A549 (cell line): ENCODE measurements around the gene RAI14. TPM values are rescaled to one million over a fixed set of nuclear protein-coding genes. Genes with fewer than 3 reads are reported as not detected.

Source experiments
- ATAC-seq, 2 experiments: fragments of 200-7000 bp in 1 of 2; fragments of >200 bp in 1 of 2; cut with Nextera tagmentation in 1 of 2; cut with Tn5 transposase in 1 of 2; 3 replicates each; pipeline versions ENCODE4 v1.8.0 to v1.9.1; 2018 to 2020; ENCODE audit warnings: mild to moderate bottlenecking in 1 of 2, moderate library complexity in 1 of 2
- CTCF ChIA-PET: fragments of 300-600 bp; sonication (Branson Sonifier 250); formaldehyde crosslinking; extraction: SDS; loops from one replicate; lab custom pipeline; 2021; ENCODE audit warnings: antibody characterized with exemption, inconsistent platforms; lab: Yijun Ruan, JAX
- POLR2A ChIA-PET: fragments of 350-600 bp; formaldehyde crosslinking; extraction: SDS; loops from one replicate; lab custom pipeline; 2021; ENCODE audit warnings: antibody characterized with exemption, inconsistent platforms; lab: Yijun Ruan, JAX
- DNase-seq, 2 experiments: peaks; one replicate each; pipeline versions ENCODE4 v3.0.0 to v3.0.0-alpha.2; 2011 to 2016; ENCODE audit warnings: low read depth in 1 of 2, low spot score in 1 of 2
- FAIRE-seq: peaks from 2 replicates; lab custom pipeline; 2011; peaks lifted over from hg19 to GRCh38; lab: Jason Lieb, UNC
- H3K27ac ChIP-seq, 2 experiments: fragments of >200 bp; sonication (Bioruptor Twin); formaldehyde crosslinking; 3 replicates each; pipeline ENCODE4 v1.5.1; 2016 to 2017
- H3K4me1 ChIP-seq: fragments of >200 bp; sonication (Bioruptor Twin); formaldehyde crosslinking; 3 replicates; pipeline ENCODE4 v1.6.1; 2016
- H3K4me2 ChIP-seq: fragments of >200 bp; sonication (Bioruptor Twin); formaldehyde crosslinking; 3 replicates; pipeline ENCODE4 v1.6.1; 2016
- H3K4me3 ChIP-seq: fragments of >200 bp; sonication (Bioruptor Twin); formaldehyde crosslinking; 3 replicates; pipeline ENCODE4 v1.5.1; 2016
- H3K9me3 ChIP-seq: fragments of >200 bp; sonication (Bioruptor Twin); formaldehyde crosslinking; 3 replicates; pipeline ENCODE4 v1.6.1; 2016
- CBX2 ChIP-seq: fragments of 200-600 bp; sonication (generic); IDR thresholded peaks from 2 replicates; pipeline ENCODE4 v1.6.1; 2016; ENCODE audit warnings: low read depth, mild to moderate bottlenecking, borderline replicate concordance
- CEBPB ChIP-seq, 2 experiments: fragments of >200 bp in 1 of 2; sonication (Bioruptor Twin) in 1 of 2; formaldehyde crosslinking in 1 of 2; IDR thresholded peaks; 2 replicates each; pipeline ENCODE4 v1.6.1; 2012 to 2016
- EHMT2 ChIP-seq: fragments of 200-600 bp; sonication (generic); IDR thresholded peaks from 2 replicates; pipeline ENCODE4 v1.6.1; 2016; ENCODE audit warnings: antibody characterized with exemption, low read depth, mild to moderate bottlenecking, moderate library complexity
- ESRRA ChIP-seq: fragments of 150-350 bp; IDR thresholded peaks from 2 replicates; pipeline ENCODE4 v1.6.1; 2014; ENCODE audit warnings: mild to moderate bottlenecking, low read length, borderline replicate concordance
- FOSB ChIP-seq: fragments of 250-450 bp; sonication (Bioruptor Pico); IDR thresholded peaks from 2 replicates; pipeline ENCODE4 v1.5.0; 2020; ENCODE audit warnings: mild to moderate bottlenecking, moderate library complexity
- FOXS1 ChIP-seq: fragments of 250-450 bp; sonication (Bioruptor Pico); IDR thresholded peaks from 2 replicates; pipeline ENCODE4 v1.5.0; 2020; ENCODE audit warnings: mild to moderate bottlenecking, moderate library complexity
- HEYL ChIP-seq: fragments of 250-450 bp; sonication (Bioruptor Pico); IDR thresholded peaks from 2 replicates; pipeline ENCODE4 v1.8.0; 2021; ENCODE audit warnings: mild to moderate bottlenecking, moderate library complexity
- HOXA7 ChIP-seq: fragments of 250-450 bp; sonication (Bioruptor Pico); IDR thresholded peaks from 2 replicates; pipeline ENCODE4 v1.5.0; 2020; ENCODE audit warnings: mild to moderate bottlenecking, moderate library complexity
- HOXB5 ChIP-seq: fragments of 250-450 bp; sonication (Bioruptor Pico); IDR thresholded peaks from 2 replicates; pipeline ENCODE4 v1.5.0; 2020; ENCODE audit warnings: mild to moderate bottlenecking, moderate library complexity
- JUNB ChIP-seq: fragments of >200 bp; sonication (Bioruptor Twin); formaldehyde crosslinking; IDR thresholded peaks from 2 replicates; pipeline ENCODE4 v1.6.1; 2016
- KDM1A ChIP-seq: fragments of 200-600 bp; sonication (generic); IDR thresholded peaks from 2 replicates; pipeline ENCODE4 v1.6.1; 2016; ENCODE audit warnings: low read depth, mild to moderate bottlenecking
- KDM5A ChIP-seq: fragments of 200-600 bp; sonication (generic); IDR thresholded peaks from 2 replicates; pipeline ENCODE4 v1.6.1; 2016; ENCODE audit warnings: antibody characterized with exemption, mild to moderate bottlenecking
- MAZ ChIP-seq: fragments of 150-350 bp; IDR thresholded peaks from 2 replicates; pipeline ENCODE4 v1.6.1; 2014; ENCODE audit warnings: antibody characterized with exemption, low read depth, low read length, borderline replicate concordance
- PHF8 ChIP-seq: fragments of 200-600 bp; sonication (generic); IDR thresholded peaks from 2 replicates; pipeline ENCODE4 v1.6.1; 2016; ENCODE audit warnings: low read depth, mild to moderate bottlenecking, antibody characterized with exemption, moderate library complexity, borderline replicate concordance
- RAD21 ChIP-seq, 2 experiments: fragments of >200 bp in 1 of 2; sonication (Bioruptor Twin) in 1 of 2; formaldehyde crosslinking in 1 of 2; IDR thresholded peaks in 1 of 2; conservative IDR thresholded peaks in 1 of 2; 2 replicates in 1 of 2; 3 replicates in 1 of 2; pipeline ENCODE4 v1.6.1; 2012 to 2018; ENCODE audit warnings: inconsistent platforms in 1 of 2
- RARB ChIP-seq: fragments of 250-450 bp; sonication (Bioruptor Pico); IDR thresholded peaks from 2 replicates; pipeline ENCODE4 v1.8.0; 2021; ENCODE audit warnings: mild to moderate bottlenecking, moderate library complexity
- RCOR1 ChIP-seq: fragments of 150-350 bp; IDR thresholded peaks from 2 replicates; pipeline ENCODE4 v1.6.1; 2014; ENCODE audit warnings: antibody characterized with exemption, low read length, low read depth
- RNF2 ChIP-seq: fragments of 200-600 bp; sonication (generic); IDR thresholded peaks from 2 replicates; pipeline ENCODE4 v1.6.1; 2016; ENCODE audit warnings: low read depth, mild to moderate bottlenecking, antibody characterized with exemption, moderate library complexity, borderline replicate concordance
- TFCP2L1 ChIP-seq: fragments of 250-450 bp; sonication (Bioruptor Pico); IDR thresholded peaks from 2 replicates; pipeline ENCODE4 v1.5.0; 2021; ENCODE audit warnings: mild to moderate bottlenecking
- ZNF302 ChIP-seq: fragments of 250-450 bp; sonication (Bioruptor Pico); IDR thresholded peaks from 2 replicates; pipeline ENCODE4 v1.9.0; 2021; ENCODE audit warnings: inconsistent platforms, mild to moderate bottlenecking, moderate library complexity
- ZSCAN20 ChIP-seq: fragments of 250-450 bp; sonication (Bioruptor Pico); IDR thresholded peaks from 2 replicates; pipeline ENCODE4 v1.8.0; 2022; ENCODE audit warnings: mild to moderate bottlenecking, moderate library complexity
- WGBS: methylation state at CpG from one replicate; pipeline ENCODE4 v1.1.6; 2017; ENCODE audit errors: missing lambda C conversion rate; 5-methylcytosine and 5-hydroxymethylcytosine counted together
- polyA plus RNA-seq, 4 experiments: library from polyadenylated mRNA; depleted of rRNA in 3 of 4; stranded (reverse); fragments of >200 nt; fragmentation: RNase III in 1 of 4; extraction: RNeasy Plus Mini Kit Qiagen cat#74134 plus additional on column Dnase treatment in 1 of 4; gene quantifications; 2 replicates in 3 of 4; 3 replicates in 1 of 4; pipeline ENCODE4 v1.2.3, GENCODE V29; 2011 to 2017
- TF ChIP-seq, protein P1 (sequence below): fragments of >200 bp; sonication (Bioruptor Twin); formaldehyde crosslinking; IDR thresholded peaks from 3 replicates; pipeline ENCODE4 v1.6.1; 2016
- TF ChIP-seq, protein P2 (sequence below): fragments of 250-450 bp; sonication (Bioruptor Pico); IDR thresholded peaks from 2 replicates; pipeline ENCODE4 v1.5.0; 2021; ENCODE audit warnings: mild to moderate bottlenecking, moderate library complexity, borderline replicate concordance
- TF ChIP-seq, protein P3 (sequence below): fragments of 450-650 bp; IDR thresholded peaks from 2 replicates; pipeline ENCODE4 v1.6.1; 2014; ENCODE audit warnings: antibody characterized with exemption
- TF ChIP-seq, protein P4 (sequence below): fragments of >200 bp; sonication (Bioruptor Twin); formaldehyde crosslinking; IDR thresholded peaks from 3 replicates; pipeline ENCODE4 v1.5.1; 2016
- TF ChIP-seq, protein P5 (sequence below): fragments of 200-600 bp; sonication (generic); IDR thresholded peaks from 2 replicates; pipeline ENCODE4 v1.6.1; 2016; ENCODE audit warnings: antibody characterized with exemption, mild to moderate bottlenecking, moderate library complexity
- TF ChIP-seq, protein P6 (sequence below): IDR thresholded peaks from 2 replicates; pipeline ENCODE4 v1.6.1; 2012

Gene RAI14
- polyA plus RNA-seq, 2 of the 4 experiments (the other 2 are of a cell fraction) = 71.9 to 97.7 TPM

DNA sequence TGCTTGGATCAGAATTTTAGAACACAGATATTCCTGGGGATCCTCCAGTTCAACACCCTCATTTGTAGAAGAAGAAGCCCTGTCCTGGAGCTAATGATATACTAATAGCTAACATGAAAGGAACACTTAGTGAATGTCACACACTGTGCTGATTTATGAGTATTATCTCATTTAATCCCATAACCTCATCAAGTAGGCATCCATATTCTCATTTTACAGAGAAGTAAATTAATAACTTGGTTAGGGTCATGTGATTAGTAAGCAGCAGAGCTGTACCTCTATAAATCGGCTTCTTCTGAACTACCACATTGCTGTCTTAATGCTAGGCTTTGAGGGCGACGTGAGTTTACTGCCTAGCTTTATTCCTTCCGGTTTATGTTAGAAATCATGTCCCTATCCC is 188.9 kb downstream of the RAI14 start:
- TF ChIP-seq KDM5A (no peak), JUNB (no peak), HOXB5 (no peak), ZSCAN20 (no peak), EHMT2 (no peak), HEYL (CRISPR knock-in tag) (no peak), FOXS1 (no peak), PHF8 (no peak), ZNF302 (CRISPR knock-in tag) (no peak), RCOR1 (no peak), RARB (no peak), HOXA7 (CRISPR knock-in tag) (no peak)
- TF ChIP-seq, protein P1, sequence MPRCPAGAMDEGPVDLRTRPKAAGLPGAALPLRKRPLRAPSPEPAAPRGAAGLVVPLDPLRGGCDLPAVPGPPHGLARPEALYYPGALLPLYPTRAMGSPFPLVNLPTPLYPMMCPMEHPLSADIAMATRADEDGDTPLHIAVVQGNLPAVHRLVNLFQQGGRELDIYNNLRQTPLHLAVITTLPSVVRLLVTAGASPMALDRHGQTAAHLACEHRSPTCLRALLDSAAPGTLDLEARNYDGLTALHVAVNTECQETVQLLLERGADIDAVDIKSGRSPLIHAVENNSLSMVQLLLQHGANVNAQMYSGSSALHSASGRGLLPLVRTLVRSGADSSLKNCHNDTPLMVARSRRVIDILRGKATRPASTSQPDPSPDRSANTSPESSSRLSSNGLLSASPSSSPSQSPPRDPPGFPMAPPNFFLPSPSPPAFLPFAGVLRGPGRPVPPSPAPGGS = no peak
- TF ChIP-seq, protein P2, sequence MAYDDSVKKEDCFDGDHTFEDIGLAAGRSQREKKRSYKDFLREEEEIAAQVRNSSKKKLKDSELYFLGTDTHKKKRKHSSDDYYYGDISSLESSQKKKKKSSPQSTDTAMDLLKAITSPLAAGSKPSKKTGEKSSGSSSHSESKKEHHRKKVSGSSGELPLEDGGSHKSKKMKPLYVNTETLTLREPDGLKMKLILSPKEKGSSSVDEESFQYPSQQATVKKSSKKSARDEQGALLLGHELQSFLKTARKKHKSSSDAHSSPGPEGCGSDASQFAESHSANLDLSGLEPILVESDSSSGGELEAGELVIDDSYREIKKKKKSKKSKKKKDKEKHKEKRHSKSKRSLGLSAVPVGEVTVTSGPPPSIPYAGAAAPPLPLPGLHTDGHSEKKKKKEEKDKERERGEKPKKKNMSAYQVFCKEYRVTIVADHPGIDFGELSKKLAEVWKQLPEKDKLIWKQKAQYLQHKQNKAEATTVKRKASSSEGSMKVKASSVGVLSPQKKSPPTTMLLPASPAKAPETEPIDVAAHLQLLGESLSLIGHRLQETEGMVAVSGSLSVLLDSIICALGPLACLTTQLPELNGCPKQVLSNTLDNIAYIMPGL (CRISPR knock-in tag) = no peak
- ATAC-seq (no peak), FAIRE-seq (no peak), DNase-seq (no peak)
- Histone ChIP-seq H3K4me2 (no peak overlapping the region), H3K4me1 (no peaks in the 10 kb centered on the region), H3K4me3 (no peak overlapping the region), H3K9me3 (no peaks in the 10 kb centered on the region), H3K27ac (no peak overlapping the region)
- ChIA-PET CTCF (interaction anchor here (0.9 to 1.3 kb wide), 4 partner anchors 20 to 360 kb away, joined by 3 to 6 read pairs (median 4); no protein-coding TSS in a partner anchor), POLR2A (no interaction called here)
- 63% methylated on average over 4 of the region's 4 CpGs for WGBS

DNA sequence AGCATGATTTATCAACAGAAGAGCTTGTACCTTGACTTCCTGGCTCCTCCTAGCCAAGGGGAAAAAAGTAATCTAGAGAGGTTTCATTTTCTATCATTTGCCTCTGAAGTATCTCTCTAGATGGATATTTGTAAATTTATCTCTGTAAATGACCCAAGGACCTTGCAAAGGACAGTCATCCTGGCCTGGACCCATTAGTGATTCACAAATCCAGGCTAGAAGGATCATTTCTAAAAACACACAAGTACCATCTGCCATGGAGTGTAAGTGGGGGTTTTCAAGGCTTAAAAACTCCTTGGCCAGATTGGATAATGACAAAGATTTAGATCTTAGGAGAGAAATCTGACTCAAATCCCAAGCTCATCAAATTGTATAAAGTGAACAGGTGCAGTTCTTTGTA is 190.9 kb downstream of the RAI14 start:
- FAIRE-seq (no peak), ATAC-seq (no peak), DNase-seq (no peak)
- H3K4me1 ChIP-seq = no peaks in the 10 kb centered on the region
- no peak overlapping the region for H3K4me3 ChIP-seq
- no peak overlapping the region for H3K27ac ChIP-seq
- H3K4me2 ChIP-seq = no peak overlapping the region
- ChIA-PET POLR2A (interaction anchor here (1.4 kb wide), 1 partner anchor 8 kb away, joined by 3 read pairs; the partner anchor contains the start of gene TTC23L), CTCF (interaction anchor here (2.5 kb wide), 1 partner anchor 361 kb away, joined by 8 read pairs; no protein-coding TSS in a partner anchor)
- no peaks in the 10 kb centered on the region for H3K9me3 ChIP-seq
- TF ChIP-seq CEBPB (IDR thresholded peaks at IDR 0.05) (no peak), CBX2 (no peak), RAD21 (conservative IDR thresholded peaks at IDR 0.05 in 1 of 2, IDR thresholded peaks at IDR 0.05 in 1 of 2) (no peak), KDM1A (no peak), HEYL (CRISPR knock-in tag) (no peak), FOSB (CRISPR knock-in tag) (no peak), FOXS1 (no peak), JUNB (no peak), RNF2 (no peak), TFCP2L1 (CRISPR knock-in tag) (no peak), ZSCAN20 (no peak), ESRRA (no peak), MAZ (no peak), EHMT2 (no peak)
- TF ChIP-seq, protein P3, sequence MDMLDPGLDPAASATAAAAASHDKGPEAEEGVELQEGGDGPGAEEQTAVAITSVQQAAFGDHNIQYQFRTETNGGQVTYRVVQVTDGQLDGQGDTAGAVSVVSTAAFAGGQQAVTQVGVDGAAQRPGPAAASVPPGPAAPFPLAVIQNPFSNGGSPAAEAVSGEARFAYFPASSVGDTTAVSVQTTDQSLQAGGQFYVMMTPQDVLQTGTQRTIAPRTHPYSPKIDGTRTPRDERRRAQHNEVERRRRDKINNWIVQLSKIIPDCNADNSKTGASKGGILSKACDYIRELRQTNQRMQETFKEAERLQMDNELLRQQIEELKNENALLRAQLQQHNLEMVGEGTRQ = no peak
- TF ChIP-seq, protein P4, sequence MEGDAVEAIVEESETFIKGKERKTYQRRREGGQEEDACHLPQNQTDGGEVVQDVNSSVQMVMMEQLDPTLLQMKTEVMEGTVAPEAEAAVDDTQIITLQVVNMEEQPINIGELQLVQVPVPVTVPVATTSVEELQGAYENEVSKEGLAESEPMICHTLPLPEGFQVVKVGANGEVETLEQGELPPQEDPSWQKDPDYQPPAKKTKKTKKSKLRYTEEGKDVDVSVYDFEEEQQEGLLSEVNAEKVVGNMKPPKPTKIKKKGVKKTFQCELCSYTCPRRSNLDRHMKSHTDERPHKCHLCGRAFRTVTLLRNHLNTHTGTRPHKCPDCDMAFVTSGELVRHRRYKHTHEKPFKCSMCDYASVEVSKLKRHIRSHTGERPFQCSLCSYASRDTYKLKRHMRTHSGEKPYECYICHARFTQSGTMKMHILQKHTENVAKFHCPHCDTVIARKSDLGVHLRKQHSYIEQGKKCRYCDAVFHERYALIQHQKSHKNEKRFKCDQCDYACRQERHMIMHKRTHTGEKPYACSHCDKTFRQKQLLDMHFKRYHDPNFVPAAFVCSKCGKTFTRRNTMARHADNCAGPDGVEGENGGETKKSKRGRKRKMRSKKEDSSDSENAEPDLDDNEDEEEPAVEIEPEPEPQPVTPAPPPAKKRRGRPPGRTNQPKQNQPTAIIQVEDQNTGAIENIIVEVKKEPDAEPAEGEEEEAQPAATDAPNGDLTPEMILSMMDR = no peak
- TF ChIP-seq, protein P5, sequence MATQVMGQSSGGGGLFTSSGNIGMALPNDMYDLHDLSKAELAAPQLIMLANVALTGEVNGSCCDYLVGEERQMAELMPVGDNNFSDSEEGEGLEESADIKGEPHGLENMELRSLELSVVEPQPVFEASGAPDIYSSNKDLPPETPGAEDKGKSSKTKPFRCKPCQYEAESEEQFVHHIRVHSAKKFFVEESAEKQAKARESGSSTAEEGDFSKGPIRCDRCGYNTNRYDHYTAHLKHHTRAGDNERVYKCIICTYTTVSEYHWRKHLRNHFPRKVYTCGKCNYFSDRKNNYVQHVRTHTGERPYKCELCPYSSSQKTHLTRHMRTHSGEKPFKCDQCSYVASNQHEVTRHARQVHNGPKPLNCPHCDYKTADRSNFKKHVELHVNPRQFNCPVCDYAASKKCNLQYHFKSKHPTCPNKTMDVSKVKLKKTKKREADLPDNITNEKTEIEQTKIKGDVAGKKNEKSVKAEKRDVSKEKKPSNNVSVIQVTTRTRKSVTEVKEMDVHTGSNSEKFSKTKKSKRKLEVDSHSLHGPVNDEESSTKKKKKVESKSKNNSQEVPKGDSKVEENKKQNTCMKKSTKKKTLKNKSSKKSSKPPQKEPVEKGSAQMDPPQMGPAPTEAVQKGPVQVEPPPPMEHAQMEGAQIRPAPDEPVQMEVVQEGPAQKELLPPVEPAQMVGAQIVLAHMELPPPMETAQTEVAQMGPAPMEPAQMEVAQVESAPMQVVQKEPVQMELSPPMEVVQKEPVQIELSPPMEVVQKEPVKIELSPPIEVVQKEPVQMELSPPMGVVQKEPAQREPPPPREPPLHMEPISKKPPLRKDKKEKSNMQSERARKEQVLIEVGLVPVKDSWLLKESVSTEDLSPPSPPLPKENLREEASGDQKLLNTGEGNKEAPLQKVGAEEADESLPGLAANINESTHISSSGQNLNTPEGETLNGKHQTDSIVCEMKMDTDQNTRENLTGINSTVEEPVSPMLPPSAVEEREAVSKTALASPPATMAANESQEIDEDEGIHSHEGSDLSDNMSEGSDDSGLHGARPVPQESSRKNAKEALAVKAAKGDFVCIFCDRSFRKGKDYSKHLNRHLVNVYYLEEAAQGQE = no peak
- TF ChIP-seq, protein P6, sequence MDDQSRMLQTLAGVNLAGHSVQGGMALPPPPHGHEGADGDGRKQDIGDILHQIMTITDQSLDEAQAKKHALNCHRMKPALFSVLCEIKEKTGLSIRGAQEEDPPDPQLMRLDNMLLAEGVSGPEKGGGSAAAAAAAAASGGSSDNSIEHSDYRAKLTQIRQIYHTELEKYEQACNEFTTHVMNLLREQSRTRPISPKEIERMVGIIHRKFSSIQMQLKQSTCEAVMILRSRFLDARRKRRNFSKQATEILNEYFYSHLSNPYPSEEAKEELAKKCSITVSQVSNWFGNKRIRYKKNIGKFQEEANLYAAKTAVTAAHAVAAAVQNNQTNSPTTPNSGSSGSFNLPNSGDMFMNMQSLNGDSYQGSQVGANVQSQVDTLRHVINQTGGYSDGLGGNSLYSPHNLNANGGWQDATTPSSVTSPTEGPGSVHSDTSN = no peak
